Activated T-cell treated with anti-CD3 and anti-CD28 coated beads, Interleukin-2, amount 50 U/mL, for 1 hour (primary cell): ENCODE results near the gene SERINC1.
"Not testable (repeated sequence)": the region's sequence is repeated elsewhere in the genome, so short reads cannot be mapped to it uniquely, and the experiment has no call there.

ENCODE experiments used
- DNase-seq: peaks from one replicate; pipeline ENCODE4 v3.0.0-alpha.2; 2020

SERINC1 gene

DNA sequence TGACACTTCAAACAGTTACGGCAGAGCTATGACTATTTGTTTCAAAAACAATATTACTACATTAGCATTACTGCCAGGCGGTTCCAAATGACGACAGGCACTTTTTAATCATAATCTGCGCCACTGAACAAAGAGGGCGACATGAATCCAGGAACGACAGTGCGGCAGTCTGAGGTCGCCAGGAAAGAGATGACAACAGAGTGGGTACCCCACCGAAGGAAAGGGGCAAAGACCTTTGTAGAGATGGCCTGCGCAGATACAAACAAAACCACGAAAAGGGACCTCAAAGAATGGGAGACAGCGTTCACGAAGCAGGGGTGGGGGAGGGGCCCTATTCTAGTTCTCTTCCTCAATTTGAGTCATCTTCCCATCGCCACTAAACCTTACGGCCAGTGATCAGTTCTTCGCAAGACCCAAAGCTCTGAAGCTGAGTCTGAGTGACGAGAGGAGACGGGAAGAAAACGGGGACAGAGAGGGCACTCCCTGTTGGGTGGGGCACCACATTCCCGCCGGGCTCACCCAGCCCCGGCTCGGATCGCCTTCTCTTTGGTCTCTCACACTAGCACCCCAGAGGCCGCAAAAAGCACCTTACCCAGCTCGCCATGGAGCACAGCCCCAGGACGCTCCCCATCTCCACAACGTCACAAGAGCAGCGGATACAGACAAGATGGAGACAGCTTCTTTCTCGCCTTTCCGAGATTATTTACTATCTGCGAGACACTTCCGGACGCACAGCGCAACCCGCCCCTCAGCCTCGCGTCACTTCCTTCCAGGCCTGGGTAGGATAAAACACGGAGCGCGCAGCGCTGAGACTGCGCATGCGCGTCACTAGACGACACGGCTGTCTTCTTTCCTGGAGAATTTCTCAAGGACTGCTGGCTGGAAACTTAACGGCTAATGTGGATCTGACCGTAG, at the start of gene SERINC1:
SERINC1 (minus strand) TSS at position 701 of the 915 bp plus-strand sequence; CDS start at position 631, 70 bp downstream.
- peak; percentile 90 for DNase-seq

DNA sequence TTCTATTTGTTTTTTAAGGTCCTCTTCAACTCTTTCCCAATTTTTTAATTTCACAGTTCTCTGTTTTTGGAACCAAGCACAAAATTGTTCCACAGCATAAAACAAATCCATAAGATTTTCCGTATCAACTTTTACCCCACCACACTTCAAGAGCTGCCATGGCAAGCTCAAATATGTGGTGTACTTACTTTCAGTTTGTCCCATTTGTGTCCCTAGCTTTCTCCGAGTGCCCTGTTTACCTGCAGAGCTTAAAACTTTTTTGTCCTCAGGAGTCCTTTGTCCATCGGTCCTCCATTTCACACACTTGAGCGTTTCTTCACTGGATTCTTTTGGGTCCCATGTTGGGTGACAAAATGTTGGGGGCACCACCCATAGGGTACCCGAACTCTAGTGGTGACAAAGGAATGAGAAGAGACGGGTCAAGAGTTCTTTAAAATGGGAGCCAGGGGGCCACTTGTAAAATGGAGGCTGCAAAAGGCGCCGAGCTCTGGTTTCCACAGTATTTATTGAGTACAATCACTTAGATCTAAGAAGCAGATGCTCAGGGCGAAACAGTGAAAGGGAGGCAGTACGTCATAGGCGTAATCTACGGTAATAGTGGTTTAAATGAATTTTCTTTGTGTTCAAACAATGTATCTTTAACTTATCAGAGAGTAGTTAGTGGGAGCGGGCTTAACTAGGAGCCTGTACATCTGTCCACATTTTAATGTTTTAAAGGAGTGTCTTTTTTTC, 39.8 kb upstream of the SERINC1 start:
- no peak for DNase-seq

DNA sequence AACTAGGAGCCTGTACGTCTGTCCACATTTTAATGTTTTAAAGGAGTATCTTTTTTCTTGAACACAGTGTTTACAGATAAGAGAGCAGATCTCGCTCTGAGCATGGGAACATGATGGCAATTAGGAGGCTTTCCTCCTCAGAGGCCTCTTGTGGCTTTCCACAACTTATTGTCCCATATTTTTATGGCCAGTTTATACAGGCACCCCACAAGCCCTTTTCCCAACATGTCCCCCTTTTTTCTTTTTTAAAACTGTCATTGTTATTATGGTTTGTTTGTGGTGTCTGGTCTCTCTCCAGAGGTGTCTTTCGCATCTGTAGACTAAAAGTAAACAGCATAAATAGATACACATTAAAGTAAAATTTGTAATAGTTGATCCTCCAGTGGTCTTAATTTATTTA, 33.6 kb upstream of the SERINC1 start:
- not testable (repeated sequence) for DNase-seq

DNA sequence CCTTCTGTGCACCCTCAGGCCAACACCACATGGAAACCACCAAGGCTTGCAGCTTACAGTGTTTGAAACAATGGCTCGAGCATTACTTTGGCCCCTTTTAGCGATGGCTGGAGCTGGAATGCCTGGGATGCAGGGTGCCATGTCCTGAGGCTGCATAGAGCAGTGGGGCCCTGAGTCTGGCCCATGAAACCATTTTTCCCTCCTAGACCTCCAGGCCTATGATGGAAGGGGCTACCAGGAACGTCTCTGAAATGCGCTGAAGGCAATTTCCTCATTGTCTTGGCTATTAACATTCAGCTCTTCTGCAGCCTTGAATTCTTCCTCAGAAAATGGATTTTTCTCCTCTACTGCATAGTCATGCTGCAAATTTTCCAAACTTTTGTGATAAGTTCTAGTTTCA, 29.9 kb upstream of the SERINC1 start:
- no peak for DNase-seq

DNA sequence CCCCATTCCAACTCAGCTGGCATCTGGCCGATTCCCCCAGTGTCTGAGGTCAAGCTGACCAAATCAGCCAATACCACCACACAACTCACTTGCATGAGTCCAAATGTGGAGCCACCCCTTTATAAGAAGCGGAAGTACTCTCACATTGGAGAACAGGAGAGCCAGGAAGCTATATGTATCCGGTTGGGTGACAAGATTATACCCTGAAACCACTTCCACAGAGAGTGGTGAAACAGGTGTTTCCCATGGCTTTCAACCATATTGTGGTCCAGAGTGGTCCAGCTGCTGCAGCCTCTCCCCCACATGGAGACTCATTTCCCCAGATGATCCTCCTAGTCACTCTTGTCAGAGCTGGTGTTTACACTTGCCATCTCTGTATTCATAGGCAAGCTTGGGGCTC, 24.0 kb upstream of the SERINC1 start:
- DNase-seq = no peak

DNA sequence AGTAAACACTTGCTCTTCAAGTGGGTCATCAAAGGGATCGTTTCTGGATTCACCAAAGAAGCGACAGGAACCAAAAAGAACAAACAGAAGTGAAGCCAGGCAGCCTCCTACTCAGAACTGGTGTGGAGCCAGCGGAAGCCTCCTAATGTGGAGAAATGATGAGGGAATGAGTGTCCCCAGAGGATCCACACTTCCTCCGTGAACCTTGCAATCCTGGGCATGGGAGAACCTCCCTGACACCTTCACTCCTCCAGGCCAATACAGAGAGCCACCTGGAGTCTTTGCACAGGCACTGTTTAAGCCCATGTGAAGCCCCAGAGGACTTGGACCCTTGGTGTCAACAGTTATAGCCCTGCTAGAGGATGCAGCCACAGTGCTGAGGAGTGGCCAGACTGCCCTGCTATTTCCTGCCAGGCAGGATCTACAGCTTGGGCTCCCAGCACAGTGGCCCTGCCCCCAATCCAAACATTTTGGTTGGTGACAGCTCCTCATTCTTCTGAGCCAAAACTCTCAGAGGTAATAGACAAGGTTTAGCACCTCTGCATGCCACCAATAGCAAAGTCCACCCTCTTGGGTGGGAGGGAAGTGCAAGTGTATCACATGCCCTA, 23.2 kb upstream of the SERINC1 start:
- no peak for DNase-seq

DNA sequence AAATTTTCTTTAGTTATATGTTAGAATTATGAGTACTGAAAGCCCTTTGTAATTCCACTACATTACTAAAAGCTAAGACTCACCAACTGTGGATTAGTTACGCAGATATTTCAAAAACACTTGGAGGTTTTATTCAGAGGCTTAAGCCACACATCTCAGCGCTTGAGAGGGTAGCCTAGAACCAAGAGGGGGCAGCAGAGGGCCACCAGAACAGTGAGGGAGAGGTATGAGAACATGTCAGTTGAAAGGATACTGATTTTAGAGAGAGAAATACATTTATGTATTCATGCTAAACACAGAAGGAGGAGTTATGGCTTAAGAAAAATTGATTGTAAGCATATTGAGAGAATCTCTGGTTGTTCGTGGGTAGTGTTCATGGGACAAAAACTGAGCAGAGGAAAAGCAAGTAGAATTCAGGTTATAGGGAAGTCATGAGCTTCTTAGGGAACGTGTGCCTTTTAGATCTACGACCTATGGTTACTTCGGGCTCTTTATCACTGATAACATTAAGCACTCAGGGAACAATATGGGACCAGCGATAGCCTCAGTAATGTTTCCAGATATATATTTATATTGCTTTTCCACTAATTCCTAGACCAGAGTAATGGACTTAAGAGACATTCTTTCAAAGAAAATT, 20.4 kb upstream of the SERINC1 start:
- DNase-seq = peak; percentile 65

DNA sequence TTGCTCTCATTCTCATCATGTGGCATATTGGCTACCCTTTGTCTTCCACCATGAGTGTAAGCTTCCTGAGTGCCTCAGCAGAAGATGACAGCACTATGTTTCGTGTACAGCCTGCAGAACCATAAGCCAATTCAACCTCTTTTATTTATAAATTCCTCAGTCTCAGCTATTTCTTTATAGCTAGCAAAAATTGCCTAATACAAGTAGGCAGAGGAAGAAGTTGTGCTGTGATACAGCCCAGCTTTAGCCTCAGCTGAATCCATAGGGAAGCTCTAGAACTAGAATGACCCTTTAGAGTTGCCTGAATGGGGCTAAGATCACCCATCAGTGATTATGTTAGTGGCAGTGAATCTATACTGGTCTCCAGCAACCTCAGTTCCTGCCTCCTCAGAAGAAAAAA, 19.0 kb upstream of the SERINC1 start:
- no peak for DNase-seq

DNA sequence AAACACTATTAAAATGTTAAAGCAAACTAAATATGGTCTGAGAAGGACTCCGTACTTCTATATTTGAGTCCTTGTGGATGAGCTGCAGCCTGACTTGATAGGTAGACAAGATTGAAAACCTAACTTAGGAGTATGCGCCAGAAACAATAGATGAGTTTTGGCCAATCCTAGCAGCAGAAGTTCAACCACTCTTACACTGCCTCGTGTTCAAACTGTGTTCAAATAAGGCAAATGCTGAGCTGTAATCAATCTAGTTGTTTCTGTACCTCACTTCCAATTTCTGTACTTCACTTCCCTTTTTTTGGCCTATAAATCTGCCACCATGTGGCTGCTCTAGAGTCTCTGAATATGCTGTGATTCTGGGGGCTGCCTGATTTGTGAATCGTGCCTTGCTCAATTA, 13.2 kb upstream of the SERINC1 start:
- DNase-seq = no peak

DNA sequence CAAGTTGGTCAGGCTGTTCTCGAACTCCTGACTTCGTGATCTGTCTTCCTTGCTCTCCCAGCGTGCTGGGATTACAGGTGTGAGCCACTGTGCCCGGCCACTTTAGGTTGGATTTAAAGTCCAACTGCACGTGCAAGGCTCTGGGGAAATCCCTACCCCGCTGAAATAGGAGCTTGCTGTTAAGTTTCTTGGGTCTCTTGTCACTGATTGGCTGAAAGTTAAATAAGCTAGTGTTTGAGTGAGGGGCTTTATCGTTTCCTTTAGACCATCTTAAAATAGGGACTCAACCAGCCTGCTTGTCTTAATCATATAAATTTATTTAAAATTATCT, 11.1 kb upstream of the SERINC1 start:
- DNase-seq = no peak

DNA sequence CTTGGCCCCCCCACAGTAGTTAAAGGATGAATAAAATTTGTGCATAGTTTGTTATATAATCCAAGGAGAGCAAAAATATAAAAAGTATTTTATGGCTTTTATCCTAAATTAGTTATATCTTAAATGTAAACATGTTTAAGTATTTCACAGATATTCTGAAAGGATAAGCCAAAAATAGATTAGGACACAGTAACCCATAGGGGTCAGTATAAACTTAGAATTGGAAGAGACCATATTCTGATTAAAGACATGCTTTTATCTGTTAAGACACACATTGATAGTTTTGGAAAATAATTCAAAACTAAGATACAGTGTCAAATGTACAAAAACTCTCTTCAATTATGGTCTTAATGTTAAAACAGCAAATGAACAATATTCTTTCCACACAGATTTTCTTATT, 4.5 kb upstream of the SERINC1 start:
- no peak for DNase-seq

DNA sequence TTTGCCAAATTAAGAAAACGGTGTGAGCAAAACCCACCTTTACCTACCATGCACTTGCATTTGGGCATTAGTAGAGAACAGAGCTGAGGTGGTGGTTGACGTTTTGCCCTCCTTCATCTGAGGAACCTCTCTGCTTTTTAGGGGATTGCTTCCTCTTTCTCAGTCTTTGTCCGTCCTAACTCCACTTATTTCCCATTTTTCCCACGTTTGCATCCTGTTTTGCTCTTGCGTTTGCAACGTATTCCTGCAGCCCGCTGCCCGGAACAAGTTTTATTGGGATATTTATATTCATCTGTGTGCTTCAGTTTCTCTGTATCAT, 374 bp upstream of the SERINC1 start:
- DNase-seq = no peak

DNA sequence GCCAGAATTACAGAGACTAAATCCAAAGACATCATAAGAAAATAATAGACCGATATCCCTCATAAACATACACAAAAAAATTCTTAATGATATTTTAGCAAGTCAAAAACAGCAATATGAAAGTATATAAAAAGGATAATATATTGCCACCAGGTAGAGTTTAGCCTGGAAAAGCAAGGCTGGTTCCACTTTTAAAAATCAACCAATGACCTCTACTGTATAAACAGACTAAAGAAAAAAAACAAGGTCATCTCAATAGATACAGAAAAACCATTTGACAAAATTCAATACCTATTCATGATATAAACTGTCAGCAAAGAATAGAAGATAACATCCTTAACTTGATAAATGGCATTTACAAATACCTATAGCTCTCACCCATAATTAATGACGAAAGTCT, 9.7 kb downstream of the SERINC1 start:
- no peak for DNase-seq

DNA sequence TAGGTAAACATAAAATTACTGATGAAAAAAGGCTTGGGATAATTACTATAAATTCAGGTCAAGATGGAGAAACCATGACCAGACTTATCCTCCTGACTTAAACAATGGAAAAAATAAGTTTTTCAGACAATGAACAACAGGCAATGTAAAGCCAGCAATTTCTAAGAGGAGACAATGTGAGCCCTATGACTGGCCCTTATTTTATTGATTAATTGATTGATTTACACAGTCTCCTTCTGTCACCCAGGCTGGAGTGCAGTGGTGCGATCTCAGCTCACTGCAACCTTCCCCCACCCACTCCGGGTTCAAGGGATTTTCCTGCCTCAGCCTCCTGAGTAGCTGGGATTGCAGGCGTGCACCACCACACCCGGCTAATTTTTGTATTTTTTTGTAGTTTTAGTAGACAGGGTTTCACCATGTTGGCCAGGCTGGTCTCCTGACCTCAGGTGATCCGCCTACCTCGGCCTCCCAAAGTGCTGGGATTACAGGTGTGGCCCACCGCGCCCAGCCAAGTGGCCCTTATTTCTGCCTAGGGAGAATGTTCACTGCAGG, 11.7 kb downstream of the SERINC1 start:
- not testable (repeated sequence) for DNase-seq

DNA sequence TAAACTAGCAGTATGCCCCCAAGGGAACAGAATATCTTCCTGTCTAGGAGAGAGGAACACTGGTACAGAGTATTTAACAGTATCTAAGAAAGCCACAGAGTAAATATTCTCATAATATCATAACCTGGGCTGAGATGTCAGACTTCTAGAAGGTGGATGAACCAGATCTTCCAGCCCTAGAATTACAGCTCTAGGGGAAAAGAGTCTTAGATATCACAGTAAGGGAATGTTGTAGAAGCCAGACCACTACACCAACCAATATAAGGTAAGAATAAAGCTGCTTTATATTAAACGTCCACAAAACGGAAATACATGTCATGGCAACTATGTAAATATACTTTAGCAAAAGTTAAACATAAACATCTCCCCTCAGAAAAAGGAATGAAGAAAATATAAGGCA, 12.4 kb downstream of the SERINC1 start:
- no peak for DNase-seq

DNA sequence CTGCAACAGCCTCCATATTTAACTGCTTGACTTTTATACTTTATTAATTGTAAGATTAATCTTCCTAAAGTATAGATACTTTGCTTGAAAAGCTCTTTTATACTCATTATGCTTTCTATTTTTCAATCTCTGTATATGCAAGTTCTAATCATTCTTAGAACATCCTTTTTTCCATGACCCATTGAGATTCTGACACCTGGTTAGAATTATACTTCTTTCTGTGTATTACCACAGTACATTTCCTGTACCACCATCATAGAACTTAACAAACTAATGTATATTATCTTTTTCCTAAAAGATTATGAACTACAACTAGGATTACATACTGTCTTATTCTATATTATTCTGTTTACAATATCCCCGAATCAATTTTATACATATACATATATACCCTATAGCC, 13.5 kb downstream of the SERINC1 start:
- no peak for DNase-seq

DNA sequence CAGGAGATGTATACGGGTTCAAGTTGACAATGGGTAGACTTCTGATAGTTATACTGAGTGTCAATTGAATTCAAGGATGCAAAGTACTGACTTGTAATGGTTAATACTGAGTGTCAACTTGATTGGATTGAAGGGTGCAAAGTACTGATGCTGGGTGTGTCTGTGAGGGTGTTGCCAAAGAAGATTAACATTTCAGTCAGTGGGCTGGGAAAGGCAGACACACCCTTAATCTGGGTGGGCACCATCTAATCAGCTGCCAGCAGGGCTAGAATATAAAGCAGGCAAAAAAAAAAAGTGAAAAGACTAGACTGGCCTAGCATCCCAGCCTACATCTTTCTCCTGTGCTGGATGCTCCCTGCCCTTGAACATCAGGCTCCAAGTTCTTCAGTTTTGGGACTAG, 16.5 kb downstream of the SERINC1 start:
- DNase-seq = not testable (repeated sequence)

DNA sequence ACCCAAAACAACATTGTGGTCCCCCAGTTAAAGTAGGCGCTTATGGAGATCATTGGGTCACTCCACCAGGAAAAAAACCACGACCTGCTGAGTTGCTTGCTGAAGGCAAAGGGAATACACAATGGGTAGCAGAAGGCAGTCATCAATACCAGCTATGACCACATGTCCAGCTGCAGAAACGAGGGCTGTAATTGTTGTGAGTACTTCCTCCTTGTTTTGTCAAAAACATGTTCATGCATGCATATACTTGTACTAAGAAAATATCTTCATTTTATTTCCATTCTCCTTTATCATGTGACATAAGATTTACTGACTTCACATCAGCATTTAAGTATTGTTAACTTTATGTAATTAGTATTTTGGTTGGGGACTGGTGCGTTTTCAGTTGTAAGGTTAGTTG, 16.9 kb downstream of the SERINC1 start:
- DNase-seq = no peak

DNA sequence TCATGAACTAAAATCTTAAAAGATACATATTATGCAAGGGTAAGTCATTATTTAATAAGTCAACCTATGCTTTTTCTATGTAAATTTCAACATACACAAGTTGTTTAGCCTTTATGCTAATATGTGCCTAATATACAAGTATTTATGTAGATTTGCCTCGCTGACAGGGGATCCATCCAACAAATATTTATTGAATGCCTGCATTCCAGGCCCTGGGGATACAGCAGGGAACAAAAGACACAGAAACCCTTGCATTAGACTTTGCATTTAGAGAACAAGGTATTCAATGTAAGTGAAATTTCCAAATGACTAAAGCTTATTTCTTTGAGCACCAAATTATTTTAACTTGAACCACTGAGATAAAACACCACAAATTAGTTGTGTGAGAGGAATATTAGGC, 19.1 kb downstream of the SERINC1 start:
- DNase-seq = no peak

DNA sequence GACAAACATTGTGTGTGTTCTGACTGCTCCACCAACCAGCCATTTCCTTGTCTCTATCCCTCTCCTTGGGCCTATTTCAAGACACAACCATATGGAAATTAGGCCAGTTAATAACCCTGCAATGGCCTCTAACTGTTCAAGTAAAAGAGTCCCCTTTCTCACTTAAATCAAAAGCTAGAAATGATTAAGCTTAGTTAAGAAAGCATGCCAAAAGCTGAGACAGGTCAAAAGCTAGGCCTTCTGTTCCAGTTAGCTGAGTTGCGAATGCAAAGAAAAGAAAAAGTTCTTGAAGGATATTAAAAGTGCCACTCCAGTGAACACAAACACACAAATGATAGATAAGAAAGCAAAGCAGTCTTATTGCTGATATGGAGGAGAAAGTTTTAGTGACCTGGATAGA, 22.5 kb downstream of the SERINC1 start:
- no peak for DNase-seq

DNA sequence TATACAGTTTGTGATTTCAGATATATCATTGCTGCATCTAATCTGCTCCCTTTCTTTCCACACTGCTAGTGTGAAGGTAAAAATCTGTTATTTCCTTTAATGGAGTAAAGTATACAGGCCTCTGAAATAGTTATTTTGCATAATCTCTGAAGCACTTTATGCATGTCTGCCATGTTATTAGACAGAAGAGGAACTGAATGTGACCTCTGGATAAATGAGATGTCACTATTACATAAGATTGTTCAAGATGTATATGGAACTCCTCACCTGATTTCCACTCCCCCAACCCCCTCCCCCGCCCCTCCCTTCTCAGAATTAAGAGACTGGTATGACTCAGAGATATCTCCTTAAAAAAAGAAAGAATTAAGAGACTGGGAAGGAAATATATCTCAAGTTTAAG, 26.3 kb downstream of the SERINC1 start:
- no peak for DNase-seq

DNA sequence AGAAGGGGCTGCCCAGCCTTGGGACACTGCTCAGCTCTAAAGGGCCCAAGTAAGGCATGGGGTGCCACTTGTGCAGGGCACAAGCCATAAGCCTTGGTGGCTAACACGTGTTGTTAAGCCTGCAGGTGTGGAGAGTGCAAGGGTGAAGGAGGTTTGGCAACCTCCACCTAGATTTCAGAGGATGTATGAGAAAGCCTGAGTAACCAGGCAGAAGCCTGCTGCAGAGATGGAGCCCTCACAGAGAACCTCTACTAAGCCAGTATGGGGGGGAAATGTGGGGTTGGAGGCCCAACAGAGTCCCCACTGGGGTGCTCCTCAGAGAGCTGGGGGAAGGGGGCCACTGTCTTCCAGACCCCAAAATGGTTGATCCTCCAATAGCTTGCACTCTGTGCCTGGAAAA, 32.6 kb downstream of the SERINC1 start:
- DNase-seq = no peak

DNA sequence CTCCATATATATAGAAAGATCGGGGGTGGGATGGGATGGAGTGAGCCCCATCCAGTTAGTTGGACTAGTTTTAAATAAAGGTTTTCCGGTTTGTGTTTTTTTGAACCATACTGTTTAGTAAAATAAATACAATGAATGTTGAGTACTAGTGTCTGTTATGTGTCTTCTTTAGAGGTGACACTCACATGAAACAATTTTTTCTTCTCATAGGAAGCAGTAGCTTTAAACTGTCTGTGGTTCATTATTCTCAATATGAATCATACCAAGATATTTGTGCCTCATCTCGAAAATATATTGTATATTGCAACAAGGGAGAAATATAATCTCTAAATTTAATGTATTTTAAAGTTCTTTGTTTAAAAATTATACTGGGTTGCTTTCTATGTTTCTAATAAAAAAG, 38.8 kb downstream of the SERINC1 start:
- DNase-seq = no peak
